HG03159 (cell line): Measurements from ENCODE around the gene CYB561.

Experiments used
- ATAC-seq: cut with Tn5 transposase; IDR thresholded peaks from one replicate; pipeline ENCODE4 v1.9.1; 2021; ENCODE audit warnings: mild to moderate bottlenecking, moderate library complexity; ENCODE audit not compliant: unreplicated experiment

CYB561 gene

DNA sequence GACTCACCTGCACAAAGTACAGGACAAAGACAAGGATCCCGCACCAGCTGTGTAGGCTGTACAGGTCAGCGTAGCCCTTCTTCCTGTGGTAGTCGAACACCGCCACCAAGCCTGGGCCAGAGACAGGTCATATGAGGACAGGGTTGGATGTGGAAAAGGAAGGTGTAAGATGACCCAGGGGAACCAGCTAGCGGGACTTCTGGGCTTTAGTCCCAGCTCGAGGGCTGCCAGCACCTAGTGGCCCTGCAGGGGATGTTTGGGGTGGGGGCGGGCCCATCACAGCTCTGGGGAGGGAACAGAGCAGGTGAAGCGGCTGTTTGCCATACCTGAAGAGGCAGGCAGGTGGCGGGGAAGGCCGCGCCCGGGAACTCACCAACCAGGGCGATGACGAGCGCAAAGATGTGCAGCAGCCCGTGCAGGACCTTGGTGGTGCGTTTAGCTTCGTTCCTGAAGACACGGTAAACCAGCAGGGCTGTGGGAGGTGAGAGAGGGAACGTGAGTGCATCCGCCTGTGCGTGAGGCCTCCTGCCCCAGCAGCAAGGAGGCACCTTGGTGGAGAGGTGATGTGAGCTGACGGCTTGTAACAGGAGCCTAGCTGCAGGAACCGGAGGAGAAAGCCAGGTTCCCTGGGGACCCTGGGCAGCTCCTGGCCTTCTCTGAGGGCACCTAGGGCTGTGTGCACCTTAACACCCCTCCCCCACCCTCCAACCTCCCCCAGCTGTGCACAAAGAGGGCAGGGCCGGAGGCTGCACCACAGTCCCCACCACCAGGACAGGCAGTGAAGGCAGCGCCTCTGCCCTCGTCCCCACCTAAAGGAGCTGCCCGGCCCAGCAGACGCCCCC is 10.2 kb downstream of the CYB561 start:
- no peak for ATAC-seq

DNA sequence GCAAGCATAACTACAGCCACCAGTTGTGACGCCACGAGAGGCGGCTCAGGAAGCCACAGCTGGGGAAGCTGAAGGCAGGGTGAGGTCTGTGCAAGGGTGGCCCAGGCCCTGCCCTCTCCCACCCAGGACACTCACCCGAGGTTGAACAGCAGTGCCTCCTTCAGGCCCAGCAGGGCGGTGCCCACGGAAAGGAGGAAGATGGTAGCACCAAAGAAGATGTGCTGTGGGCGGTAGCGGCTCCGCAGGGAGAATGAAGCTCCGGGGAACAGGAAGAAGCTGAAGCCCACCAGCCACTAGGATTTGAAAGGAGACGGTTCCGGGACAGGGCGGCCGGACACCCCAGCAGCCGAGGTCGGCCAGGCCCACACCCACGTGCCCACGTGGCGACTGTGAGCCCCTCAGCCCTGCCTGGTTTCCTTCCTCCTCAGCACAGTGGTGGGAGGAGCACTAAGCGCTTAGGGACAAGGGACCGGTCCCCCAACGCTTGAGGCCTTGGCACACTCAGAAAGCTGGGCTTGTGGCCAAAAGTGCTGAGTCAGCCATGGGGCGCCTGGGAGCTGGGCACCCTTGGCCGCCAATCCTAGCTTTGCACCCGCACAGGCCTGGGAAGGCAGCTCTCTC is 11.0 kb downstream of the CYB561 start:
- ATAC-seq = no peak

DNA sequence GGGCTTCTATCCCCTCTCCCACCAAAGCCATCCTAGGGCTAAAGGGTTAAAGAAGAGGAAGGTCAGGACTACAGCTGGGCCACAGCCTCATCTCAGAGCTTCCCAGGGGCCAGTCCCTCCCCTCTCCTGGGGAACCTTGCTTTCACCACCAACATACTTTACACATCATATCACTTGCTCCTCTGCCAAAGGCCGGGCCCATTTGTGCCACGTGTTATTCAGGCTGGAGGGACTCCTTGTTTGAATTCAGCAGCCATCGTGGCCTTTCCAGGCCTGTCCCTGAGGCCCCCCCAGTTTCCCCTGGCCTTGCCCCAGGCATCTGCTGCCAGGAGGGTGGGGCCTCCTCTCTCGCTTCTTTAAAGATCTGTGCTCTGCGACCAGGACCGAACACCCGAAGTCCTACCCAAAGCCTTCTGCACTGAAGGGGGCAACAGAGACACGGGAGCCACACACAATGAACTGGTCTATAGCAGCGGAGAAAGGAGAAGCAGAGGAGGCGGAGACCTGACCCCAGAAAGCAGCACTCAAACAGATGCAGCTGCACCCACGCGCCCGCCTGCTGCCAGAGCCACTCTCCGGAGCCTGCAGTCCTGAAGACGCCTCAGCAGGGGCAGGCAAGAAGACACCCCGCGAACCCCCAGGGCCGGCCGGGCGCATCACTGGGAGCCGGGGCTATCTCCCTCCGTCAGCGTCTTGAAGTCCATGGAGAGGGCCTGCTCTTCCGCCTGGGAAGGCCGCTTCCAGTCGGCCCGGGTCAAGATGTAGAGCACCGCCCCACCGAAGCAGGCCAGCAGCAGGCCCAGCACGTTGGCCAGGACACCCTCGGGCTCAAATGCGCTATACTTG is 12.1 kb downstream of the CYB561 start:
- ATAC-seq = no peak

DNA sequence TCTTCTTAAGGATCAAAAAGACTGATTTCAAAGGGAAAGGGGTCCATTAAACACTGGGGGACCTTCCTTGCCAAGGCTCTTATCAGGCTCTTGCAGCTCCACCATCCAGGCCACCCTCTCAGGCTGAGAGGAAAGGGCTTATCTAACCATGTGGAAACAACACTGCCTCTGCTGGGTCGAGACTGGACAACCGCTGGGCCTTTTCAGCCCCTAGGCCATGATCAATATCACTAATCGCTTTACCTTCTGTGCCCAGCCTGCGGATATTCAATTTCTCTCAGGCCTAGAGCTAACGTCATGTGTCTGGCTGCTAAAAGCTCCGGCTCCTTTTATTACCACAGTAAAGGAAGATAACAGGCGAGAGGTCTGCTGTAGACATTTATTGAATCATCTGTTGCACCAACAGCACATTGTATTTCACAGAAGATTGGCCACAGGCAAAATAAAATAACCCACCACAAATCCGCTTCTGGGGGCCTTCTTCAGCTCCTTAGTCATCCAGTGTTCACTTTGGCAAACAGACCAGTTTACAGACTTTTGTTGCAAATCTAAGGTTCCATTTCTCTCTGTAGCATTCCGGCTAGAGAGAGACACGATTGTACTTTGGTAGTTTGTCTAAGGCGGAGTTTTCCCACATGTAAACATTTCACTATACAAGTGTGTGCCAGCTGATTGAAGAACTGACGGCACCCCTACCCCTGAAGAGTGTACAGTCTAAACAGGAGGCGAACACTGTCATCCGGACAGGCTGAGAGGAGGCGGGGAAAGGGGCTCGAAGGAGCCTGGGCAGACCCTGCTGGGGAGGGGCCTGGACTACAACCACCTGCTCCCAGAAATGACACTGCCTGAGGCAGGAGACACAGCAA is 13.9 kb downstream of the CYB561 start:
- ATAC-seq = no peak

DNA sequence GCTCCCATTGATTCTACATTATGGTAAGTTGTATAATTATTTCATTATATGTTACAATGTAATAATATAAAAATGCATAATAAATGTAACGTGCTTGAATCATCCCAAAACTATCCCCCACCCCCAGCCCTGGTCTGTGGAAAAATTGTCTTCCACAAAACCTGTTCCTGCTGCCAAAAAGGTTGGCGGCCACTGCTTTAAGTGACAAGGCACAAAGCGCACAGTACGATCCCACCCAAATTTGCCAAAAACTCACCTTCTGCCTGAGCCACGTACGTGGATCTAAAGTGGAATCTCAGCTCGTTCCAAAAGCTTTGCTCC is 14.5 kb downstream of the CYB561 start:
- no peak for ATAC-seq

DNA sequence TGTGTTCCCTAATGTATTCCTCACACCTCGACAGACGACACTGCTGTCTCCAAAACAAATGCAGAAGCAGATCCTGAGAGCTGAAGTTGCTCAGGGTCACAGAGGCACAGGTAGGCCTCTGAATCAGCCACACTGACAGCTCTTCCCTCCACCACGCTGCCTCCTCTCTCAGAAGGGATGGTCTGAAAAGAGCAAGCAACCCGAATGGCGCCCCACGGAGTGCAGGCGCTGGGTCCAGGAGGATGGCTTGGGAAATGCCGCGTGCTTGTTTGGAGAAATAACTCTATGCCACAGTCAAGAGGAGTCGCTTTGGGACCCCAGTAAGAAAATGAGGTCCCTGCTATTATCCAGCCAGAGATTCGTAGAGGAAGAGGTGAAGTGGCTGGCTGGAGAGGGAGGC is 15.9 kb downstream of the CYB561 start:
- ATAC-seq = no peak

DNA sequence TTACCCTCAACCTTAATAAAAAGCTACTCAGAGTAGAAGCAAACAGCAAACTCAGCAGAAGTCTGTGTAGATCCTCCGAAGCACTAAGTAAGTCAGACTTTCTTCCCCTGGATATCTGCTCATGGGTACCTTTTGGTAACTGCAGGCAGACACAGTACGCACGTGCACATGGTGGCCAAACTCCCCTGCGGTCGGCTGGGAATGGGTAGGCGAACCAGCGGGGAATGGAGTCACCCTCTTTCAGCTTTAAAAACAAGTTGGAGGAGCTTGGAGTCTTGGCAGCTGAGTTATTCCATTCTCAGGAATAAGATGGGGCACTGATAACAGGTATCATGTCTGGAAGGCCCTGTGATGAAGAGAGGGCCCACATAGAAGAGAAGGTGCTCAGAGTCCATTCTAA is 16.3 kb downstream of the CYB561 start:
- ATAC-seq = no peak

DNA sequence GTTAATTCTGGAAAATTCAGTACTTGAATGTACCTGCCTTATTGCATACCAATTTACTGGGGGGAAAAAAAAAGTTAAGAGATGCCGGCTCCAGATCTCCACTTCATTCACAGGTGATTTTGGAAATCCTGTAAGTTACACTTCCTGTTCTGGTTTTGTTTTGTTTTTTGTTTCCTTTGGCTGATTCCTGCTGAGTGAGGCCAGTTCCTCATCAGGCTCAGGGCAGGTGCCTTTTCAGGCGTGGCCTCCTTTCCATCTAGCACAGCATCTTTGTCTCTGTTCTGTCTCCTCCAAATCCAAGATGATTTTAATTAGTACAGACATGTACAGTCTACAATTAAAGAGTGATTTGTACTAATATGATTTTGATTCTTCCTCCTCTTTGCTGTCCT is 19.2 kb downstream of the CYB561 start:
- no peak for ATAC-seq

DNA sequence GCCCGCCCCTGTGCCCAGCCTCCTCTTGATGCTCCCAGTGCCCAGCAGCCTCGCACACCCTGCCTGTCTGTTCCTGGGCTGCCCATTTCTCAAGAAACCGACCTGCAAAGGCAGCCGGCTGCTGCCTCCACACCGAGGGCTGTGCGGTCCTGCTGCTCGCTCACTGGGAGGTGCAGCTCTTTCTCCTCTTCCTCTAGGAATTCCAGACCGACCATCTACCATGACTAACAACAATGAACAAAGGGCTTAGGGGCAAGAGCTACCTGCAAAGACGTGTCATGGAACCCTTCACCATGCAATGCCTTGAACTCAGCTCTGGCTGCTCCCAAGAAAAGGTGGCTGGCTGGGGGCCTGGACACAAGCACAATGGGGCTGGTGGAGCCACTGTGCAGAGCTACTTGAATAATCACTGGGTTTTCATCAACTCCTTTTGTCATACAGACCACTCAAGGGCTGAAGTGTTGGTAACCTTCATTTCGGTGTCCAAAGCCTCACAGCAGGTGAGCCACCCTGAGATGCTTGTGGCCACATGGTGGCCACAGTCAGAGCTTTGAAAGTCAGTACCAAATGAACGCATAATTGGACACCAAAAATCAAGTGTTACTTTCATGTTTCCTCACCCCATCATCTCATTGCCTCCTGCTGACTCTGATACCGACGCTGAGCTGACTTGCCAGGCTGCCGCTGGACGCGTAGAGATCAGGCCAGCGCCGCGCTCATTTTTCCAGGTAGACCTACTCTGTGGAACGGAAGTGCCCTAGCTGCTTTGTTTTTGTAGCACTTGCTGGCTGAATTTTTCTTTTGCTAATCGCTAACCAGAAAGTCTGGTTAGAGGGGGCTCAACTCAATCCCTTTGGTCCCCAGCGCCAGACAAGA is 19.8 kb downstream of the CYB561 start:
- no peak for ATAC-seq

DNA sequence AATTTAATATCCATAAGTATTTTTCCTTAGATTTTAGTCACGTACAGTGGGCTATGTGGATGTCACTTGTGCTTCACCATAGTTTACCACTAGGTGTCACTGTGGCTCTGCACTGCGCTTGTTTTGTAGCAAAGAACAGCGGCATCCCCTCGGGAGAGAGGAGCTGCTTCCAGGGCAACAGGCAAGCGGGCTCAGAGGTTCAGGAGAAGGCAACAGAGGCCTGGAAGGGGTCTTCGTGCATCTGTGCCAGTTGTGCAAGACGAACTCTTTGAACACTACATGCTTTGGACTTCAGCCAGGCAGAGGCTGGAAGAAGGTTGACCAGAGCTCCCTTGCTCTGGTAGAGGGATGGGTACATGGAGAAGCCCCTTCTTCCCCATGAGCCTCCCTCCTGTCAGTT is 20.6 kb downstream of the CYB561 start:
- ATAC-seq = no peak

DNA sequence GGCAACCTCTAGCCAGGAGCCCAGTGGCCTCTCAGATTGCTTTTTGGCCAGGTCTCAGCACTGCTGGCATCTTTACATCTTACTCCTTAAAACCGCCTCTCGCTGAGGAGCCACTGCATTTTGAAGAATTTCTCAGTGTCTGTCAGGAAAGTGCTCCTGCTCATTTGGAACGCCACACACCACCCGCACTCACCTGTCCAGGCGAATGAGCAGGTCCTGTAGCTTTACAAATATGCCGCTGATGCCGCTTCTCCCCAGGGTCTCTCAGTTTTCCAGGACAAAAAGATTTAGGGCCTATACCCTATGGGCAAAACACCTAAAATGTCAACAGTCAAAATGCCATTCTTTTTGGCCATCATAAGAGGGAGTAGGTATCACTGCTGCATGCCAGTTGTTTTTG is 22.1 kb downstream of the CYB561 start:
- no peak for ATAC-seq

DNA sequence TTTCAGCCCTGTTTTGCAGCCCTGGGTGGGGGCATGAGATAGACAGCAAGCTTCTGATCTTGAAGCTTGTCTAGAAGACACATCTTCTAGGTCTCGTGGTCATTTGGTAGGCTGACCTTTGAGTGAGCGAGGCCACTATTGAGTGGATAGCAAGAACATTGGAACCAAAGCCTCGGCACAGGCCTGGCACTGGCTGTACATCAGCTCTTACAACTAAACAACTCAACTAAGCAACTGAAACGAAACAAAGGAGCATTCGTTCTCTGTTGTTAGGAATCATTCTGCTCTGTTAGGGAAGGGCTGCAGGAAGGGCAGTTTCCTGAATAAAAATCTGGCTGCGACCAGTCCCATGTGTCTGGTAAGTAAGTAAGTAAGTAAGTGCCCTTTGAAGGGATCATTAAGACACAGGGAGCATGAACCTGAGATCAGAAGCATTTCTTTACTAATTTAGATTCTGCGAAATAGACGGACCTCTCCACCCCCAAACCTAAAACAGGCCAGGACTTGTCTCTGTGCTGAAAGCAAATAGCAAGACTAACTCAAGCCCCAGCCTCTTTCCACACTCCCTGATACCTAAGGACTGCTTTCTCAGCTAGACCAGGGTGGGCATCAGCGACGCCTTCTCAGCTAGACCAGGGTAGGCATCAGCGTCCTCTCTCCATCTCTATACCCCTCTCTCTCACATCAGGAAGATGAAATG is 22.7 kb downstream of the CYB561 start:
- no peak for ATAC-seq

DNA sequence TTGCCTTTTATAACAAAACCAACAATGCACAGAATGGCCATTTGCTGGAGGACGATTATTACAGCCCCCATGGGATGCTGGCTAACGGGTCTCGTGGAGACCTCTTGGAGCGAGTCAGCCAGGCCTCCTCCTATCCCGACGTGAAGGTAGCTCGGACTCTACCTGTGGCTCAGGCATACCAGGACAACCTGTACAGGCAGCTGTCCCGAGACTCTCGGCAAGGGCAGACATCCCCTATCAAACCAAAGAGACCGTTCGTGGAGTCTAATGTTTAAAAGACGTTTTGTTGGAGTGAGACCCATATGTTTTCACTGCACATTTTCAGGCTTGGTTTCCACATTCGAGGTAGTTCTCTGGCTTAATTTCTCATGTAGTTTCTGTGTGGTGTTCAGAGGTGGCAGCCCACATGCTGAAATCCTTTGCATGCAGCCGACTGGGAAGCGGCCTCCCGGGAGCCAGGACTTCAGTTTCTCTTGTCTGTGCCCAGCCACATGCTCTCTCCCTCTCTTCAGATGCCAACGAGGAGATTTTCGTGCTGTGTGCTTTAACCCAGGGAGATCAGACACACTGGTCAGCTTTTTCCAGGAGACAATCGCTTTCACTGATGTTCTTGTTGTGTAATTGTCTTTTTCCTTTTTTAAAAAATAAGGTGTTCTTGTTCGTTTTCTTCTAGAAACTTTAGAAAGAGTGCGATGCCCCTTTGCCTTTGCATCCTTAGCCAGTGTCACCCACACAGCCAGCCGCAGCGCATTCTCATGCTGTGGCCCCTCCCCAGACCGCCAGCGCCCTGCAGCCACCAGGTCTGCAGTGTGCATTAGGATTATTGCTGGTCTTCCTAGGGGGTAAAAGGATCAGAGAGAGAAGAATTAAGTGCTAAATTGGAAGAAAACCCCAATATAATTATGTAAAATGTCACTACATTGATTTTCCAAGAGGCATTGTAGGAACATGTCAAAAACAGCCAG is 24.1 kb downstream of the CYB561 start:
- ATAC-seq = no peak

DNA sequence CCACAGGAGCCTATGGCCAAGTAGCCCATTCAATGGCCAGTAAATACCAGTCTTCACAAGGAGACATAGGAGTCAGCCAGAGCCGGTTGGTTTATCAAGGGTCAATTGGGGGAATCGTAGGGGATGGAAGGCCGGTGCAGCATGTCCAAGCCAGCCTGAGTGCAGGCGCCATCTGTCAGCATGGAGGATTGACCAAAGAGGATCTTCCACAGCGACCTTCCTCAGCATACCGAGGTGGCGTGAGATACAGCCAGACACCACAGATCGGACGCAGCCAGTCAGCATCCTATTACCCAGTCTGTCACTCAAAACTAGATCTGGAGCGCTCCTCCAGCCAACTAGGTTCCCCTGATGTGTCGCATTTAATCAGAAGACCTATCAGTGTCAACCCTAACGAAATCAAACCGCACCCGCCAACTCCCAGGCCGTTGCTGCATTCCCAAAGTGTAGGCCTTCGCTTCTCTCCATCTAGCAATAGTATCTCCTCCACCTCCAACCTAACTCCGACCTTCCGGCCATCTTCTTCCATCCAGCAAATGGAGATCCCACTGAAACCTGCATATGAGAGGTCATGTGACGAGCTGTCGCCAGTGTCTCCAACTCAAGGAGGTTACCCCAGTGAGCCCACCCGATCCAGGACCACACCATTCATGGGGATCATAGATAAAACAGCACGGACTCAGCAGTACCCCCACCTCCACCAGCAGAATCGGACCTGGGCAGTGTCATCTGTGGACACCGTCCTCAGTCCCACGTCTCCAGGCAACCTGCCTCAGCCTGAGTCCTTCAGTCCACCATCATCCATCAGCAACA is 25.0 kb downstream of the CYB561 start:
- ATAC-seq = no peak

DNA sequence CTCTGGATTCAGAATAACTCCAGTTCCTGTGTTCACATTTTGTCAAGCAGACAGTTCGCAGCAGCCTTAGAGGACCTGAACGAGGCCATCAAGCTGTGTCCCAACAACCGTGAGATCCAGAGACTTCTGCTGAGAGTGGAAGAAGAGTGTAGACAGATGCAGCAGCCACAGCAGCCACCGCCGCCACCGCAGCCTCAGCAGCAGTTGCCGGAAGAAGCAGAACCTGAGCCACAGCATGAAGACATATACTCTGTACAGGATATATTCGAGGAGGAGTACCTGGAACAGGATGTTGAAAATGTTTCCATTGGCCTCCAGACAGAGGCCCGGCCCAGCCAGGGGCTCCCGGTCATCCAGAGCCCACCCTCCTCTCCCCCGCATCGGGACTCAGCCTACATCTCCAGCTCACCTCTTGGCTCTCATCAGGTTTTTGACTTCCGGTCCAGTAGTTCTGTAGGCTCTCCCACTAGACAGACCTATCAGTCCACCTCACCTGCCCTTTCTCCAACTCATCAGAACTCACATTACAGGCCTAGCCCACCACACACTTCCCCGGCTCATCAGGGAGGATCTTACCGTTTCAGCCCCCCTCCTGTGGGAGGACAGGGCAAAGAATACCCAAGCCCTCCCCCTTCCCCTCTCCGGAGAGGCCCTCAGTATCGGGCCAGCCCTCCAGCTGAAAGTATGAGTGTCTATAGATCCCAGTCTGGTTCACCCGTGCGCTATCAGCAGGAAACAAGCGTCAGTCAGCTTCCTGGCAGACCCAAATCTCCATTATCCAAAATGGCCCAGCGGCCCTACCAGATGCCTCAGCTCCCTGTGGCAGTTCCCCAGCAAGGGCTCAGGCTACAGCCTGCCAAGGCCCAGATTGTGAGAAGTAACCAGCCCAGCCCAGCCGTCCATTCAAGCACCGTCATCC is 25.9 kb downstream of the CYB561 start:
- ATAC-seq = no peak

DNA sequence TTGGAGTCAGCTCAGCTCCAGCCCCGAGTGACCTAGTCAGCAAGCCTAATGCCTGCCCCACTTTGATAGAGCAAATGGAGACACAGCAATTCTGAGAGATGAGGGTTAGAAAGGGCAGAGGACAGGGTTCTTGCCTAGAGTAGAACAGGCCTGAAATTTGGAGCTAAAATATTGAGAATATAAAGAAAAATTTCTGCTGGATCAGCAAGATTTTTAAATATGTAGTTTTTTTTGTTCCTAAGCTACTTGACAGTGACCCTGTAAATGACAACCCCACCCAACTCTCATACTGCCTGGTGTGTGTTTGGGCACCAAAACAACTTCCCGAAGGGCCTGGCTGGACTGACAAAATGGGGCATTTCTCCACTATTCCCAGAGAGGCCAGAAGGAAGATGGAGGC is 26.7 kb downstream of the CYB561 start:
- no peak for ATAC-seq
